Right hindlimb (tissue), 1 donor: ENCODE measurements around the gene KISS1R.
A peak's percentile ranks its signal among the peaks of the same experiment; 100 is the strongest.
"Not testable (repeated sequence)": the region's sequence is repeated elsewhere in the genome, so short reads cannot be mapped to it uniquely, and the experiment has no call there.

Source experiments
- DNase-seq: peaks from one replicate; pipeline ENCODE4 v3.0.0-alpha.2; 2018

KISS1R gene

GRCh38 chr19:955803-956765 is 39.0 kb downstream of the KISS1R start:
- no peak for DNase-seq

DNA sequence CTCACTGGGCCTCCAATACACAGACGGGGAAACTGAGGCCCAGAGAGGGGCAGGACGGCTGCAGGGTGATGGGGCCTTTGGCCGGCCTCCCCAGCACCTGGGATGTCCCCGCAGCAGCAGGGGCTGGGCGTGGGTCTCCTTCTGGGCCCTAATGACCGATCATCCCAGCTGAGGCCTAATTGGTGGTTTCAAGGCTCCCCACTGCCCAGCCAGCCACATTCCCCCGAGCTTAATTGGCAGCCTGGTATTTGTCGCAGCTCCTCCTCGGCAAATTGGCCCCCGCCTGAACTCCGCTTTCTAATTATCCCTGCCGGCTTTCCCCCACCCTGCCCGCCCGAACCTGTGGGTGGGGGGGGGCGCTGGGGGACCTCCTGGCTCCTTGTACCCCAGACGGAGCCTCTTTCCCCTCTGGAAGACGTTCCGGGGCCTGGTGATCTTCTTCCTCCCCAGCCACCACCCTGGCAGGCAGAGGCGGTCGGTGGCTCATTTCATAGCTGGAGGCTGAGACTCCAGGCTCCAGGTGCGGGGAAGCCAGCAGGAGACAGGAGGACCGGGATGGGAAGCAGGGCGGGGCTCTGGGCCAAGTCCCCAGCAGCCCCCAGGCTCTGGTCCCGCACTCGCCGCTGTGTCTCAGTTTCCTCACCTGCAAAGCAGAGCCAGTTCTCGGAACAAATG is 39.8 kb downstream of the KISS1R start:
- DNase-seq: peak; percentile 27

DNA sequence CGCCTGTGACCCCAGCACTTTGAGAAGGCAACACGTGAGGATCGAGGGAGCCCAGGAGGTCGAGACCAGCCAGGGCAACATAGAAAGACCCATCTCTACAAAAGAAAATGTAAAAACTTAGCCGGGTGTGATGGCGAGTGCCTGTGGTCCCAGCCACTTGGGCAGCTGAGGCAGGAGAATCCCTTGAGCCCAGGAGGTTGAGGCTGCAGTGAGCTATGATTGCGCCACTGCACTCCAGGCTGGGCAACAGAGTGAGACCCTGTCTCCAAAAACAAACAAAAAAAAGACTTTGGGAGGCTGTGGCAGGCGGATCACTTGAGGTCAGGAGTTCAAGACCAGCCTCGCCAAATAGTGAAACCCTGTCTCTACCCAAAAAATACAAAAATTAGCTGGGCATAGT is 40.4 kb downstream of the KISS1R start:
- not testable (repeated sequence) for DNase-seq

- peak; percentile 13 for DNase-seq
Measured at GRCh38 chr19:958967-959855, 42.1 kb downstream of the KISS1R start.

DNA sequence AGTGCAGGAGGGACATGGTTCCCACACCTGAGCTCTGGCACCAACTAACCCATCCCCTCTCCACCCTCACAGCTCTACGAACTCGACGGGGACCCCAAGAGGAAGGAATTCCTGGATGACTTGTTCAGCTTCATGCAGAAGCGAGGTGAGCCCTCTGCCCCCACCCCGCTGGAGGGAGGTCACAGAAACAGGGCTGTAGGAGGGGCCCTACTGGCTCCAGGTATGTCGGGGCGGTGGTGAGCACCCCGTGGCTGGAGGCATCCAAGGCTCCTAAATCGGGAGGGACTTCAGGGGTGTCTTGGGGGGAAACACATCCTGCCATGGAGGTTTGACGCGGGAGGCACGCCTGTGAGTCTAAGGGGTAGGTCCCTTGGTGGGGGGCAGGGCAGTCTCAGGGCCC is 42.9 kb downstream of the KISS1R start:
- peak; percentile 18 for DNase-seq

DNA sequence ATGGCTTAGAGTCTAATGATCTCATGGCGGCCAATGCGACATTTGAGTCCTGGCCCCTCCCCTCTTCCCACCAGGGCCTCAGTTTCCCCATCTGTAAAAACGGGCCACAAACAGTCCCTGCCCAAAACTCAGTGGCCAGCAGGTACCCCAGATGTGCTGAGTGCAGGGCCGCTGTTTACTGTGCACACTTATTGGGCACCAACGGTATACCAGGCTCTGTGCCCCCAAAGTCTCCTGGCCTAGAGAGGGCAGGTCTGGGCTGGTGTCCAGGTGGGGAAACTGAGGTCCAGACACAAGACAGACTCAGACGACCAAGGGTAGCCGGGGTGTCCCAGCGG is 43.4 kb downstream of the KISS1R start:
- peak; percentile 17 for DNase-seq

DNA sequence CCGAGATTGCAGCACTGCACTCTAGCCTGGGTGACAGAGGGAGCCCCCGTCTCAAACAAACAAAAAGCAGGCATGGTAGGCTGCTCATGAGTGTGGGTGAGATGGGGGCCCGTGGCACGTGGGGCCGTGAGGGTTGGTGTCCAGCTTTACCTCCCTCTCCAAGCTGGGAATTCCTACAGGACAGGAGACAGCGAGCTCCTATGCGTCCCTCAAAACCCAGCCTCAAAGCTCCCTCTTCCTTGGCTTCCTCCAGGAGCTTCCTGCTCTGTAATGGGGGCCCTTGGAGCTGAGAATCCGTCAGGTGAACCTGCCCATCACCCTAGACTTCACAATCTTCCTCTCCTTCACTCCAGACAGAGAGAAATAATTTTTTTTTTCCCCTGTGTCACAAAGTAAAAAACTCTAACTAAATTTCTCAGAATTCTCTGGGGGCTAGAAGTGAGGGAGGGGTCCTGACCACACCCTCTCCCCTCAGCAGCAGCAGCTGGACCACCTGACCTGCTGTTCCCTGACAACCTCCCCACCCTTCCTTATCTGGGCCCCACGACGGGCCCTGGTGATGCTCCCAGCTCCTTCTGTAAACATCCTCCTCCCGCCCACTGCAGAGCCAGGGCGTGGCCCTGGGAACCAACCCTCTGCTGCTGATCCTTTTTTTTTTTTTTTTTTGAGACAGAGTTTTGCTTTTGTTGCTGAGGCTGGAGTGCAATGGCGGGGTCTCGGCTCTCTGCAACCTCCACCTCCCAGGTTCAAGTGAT is 44.9 kb downstream of the KISS1R start:
- DNase-seq: peak; percentile 37

DNA sequence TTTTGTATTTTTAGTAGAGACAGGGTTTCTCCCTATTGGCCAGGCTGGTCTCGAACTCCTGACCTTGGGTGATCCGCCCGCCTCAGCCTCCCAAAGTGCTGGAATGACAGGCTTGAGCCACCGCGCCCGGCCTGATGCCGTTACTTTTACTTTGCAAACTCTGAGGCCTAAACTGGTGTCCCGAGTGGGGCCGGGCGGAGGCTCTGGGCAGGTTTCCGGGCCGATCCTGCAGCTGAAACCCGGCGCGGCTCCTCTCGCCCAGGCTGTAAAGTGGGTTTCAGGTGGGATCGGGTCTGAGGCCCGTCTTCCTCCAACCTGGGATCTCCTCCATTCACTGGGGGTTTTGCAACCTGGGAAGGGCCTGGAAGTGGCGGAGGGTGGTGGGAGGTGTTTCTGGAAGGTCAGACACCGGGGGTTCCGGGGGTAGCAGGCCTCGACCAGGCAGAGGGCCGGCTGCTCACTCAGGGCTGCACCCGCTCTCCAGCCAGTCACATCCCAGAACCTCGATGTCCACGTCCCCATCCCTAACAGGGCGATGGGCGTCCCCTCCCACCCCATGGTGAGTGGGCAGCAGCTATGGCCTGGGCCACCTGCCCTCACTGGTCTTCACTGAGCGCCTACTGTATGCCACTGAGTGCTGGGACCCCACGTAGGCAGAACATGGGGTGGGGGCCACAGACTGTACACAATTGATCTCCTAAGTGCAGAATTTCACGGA is 45.7 kb downstream of the KISS1R start:
- no peak for DNase-seq

GRCh38 chr19:963486-963951 is 46.4 kb downstream of the KISS1R start:
- DNase-seq: peak; percentile 43

GRCh38 chr19:964116-964520 is 47.0 kb downstream of the KISS1R start:
- no peak for DNase-seq

DNA sequence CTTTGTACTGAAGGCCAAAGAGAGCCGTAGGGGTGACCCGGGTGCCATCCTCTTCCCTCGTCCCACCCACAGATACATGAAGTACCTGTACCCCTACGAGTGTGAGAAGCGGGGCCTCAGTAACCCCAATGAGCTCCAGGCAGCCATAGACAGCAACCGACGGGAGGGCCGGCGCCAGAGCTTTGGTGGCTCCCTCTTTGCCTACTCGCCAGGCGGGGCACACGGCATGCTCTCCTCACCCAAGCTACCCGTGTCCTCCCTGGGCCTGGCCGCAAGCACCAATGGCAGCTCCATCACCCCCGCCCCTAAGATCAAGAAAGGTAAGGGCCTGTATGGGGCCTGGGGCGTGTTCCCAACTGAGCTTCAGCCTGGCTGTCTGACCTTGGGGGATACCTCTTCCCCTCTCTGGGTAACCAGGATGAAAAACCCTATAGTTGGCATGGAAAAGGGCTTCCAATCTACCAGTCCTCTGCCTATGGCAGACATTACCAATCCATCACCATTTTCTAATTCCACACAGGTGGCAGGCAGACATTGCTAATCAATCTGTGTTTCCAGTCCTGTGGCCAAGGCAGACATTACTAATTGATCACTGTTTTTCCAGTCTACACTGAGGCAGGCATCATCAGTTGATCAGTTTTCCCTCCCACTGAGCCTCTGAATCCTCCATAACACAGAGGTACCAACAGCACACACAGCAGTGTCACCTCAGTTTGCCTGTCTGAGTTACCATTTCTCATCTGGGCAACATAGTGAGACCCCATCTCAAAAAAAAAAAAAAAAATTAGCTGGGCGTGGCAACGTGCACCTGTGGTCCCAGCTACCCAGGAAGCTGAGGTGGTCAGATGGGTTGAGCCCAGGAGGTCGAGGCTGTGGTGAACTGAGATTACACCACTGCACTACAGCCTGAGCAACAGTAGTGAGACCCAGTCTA is 47.9 kb downstream of the KISS1R start:
- no peak for DNase-seq

- DNase-seq: no peak
Measured at GRCh38 chr19:966485-967088, 49.5 kb downstream of the KISS1R start.
